Endothelial cell (in vitro differentiated cells): ENCODE data around the gene LILRA5. TPM values are rescaled to one million over a fixed set of nuclear protein-coding genes. Genes with fewer than 3 reads are reported as not detected.

Experiments used
- DNase-seq: peaks from one replicate; pipeline ENCODE4 v3.0.0; 2021; ENCODE audit warnings: low spot score
- H3K27ac Mint-ChIP-seq: one replicate; pipeline ENCODE4 v1.8.0; 2021; ENCODE audit warnings: mixed read lengths, inconsistent platforms; ENCODE audit not compliant: unreplicated experiment
- H3K27me3 Mint-ChIP-seq: one replicate; pipeline ENCODE4 v1.8.0; 2021; ENCODE audit warnings: mild to moderate bottlenecking, moderate library complexity, mixed read lengths, inconsistent platforms; ENCODE audit not compliant: unreplicated experiment
- H3K36me3 Mint-ChIP-seq: one replicate; pipeline ENCODE4 v1.8.0; 2021; ENCODE audit warnings: mild to moderate bottlenecking, low read depth, mixed read lengths, inconsistent platforms; ENCODE audit not compliant: unreplicated experiment
- H3K4me1 Mint-ChIP-seq: one replicate; pipeline ENCODE4 v1.8.0; 2021; ENCODE audit warnings: mild to moderate bottlenecking, mixed read lengths, inconsistent platforms; ENCODE audit not compliant: unreplicated experiment
- H3K4me3 Mint-ChIP-seq: one replicate; pipeline ENCODE4 v1.8.0; 2021; ENCODE audit warnings: mild to moderate bottlenecking, mixed read lengths, inconsistent platforms; ENCODE audit not compliant: unreplicated experiment
- H3K9me3 Mint-ChIP-seq: one replicate; pipeline ENCODE4 v1.8.0; 2021; ENCODE audit warnings: mixed read lengths, inconsistent platforms; ENCODE audit not compliant: unreplicated experiment
- CTCF ChIP-seq: fragments of 200-600 bp; sonication (generic); IDR thresholded peaks from one replicate; pipeline ENCODE4 v1.5.0; 2021; ENCODE audit warnings: antibody characterized with exemption; ENCODE audit not compliant: unreplicated experiment
- total RNA-seq: library from RNA; stranded (reverse); fragmentation: NEBNext Ultra II Directional; extraction: Animal tissue kit (Norgen Biotek cat#: 25700); gene quantifications from one replicate; pipeline ENCODE4 v1.2.1, GENCODE V29; 2021; ENCODE audit not compliant: unreplicated experiment

Gene LILRA5
- total RNA-seq, 1 donor from 2014 or later = not detected

- Mint-ChIP-seq H3K9me3 (no peaks in the 10 kb centered on the region), H3K27me3 (peaks cover 6% of the 10 kb centered on the region), H3K4me1 (no peaks in the 10 kb centered on the region), H3K4me3 (no peak overlapping the region), H3K27ac (no peak overlapping the region), H3K36me3 (peaks cover 5% of the 10 kb centered on the region)
- TF ChIP-seq CTCF = no peak
- no peak for DNase-seq
These were observed 33.0 kb upstream of the LILRA5 start for GRCh38 chr19:54345938-54346386.

- no peak for TF ChIP-seq CTCF
- H3K9me3 Mint-ChIP-seq = no peaks in the 10 kb centered on the region
- H3K27ac Mint-ChIP-seq = no peak overlapping the region
- H3K4me1 Mint-ChIP-seq = no peaks in the 10 kb centered on the region
- H3K27me3 Mint-ChIP-seq = peaks cover 4% of the 10 kb centered on the region
- H3K4me3 Mint-ChIP-seq = no peak overlapping the region
- H3K36me3 Mint-ChIP-seq = peaks cover 3% of the 10 kb centered on the region
- no peak for DNase-seq
These were observed 30.9 kb upstream of the LILRA5 start for GRCh38 chr19:54343868-54344267.

GRCh38 chr19:54341295-54341694 lies 28.3 kb upstream of the LILRA5 start:
- Mint-ChIP-seq H3K4me3 (no peak overlapping the region), H3K27ac (no peak overlapping the region), H3K4me1 (no peaks in the 10 kb centered on the region), H3K27me3 (peaks cover 4% of the 10 kb centered on the region), H3K9me3 (no peaks in the 10 kb centered on the region), H3K36me3 (no peaks in the 10 kb centered on the region)
- no peak for DNase-seq
- TF ChIP-seq CTCF = no peak

GRCh38 chr19:54339646-54340358 lies 26.8 kb upstream of the LILRA5 start:
- TF ChIP-seq CTCF = no peak
- DNase-seq = no peak
- H3K27ac Mint-ChIP-seq = no peak overlapping the region
- H3K36me3 Mint-ChIP-seq = no peaks in the 10 kb centered on the region
- peaks cover 4% of the 10 kb centered on the region for H3K4me1 Mint-ChIP-seq
- H3K4me3 Mint-ChIP-seq = no peak overlapping the region
- H3K27me3 Mint-ChIP-seq = peaks cover 4% of the 10 kb centered on the region
- H3K9me3 Mint-ChIP-seq = no peaks in the 10 kb centered on the region

GRCh38 chr19:54338521-54338920 lies 25.6 kb upstream of the LILRA5 start:
- peaks cover 4% of the 10 kb centered on the region for H3K4me1 Mint-ChIP-seq
- DNase-seq = no peak

More at GRCh38 chr19:54338521-54338920, 25.6 kb upstream of the LILRA5 start:
- no peak overlapping the region for H3K27ac Mint-ChIP-seq
- no peaks in the 10 kb centered on the region for H3K36me3 Mint-ChIP-seq
- peaks cover 4% of the 10 kb centered on the region for H3K27me3 Mint-ChIP-seq
- no peak for TF ChIP-seq CTCF
- H3K4me3 Mint-ChIP-seq = no peak overlapping the region
- no peaks in the 10 kb centered on the region for H3K9me3 Mint-ChIP-seq
